ENCODE measurements around the gene PRKAG2. TPM values are rescaled to one million over a fixed set of nuclear protein-coding genes. Genes with fewer than 3 reads are reported as not detected.

PRKAG2 gene
- total RNA-seq, 1 experiment from 2014 or later: 10.9 TPM

Other genes starting within 250 kb of the PRKAG2 start
- gene GALNTL5, start 79.3 kb upstream of the PRKAG2 start, total RNA-seq (2014; rRNA removed; shearing (Covaris generic)): 0.23 TPM in 1 of 2 replicates, not detected in the other
- 45.2 and 50.0 TPM in 2 replicates for gene GALNT11, start 148.6 kb upstream of the PRKAG2 start, total RNA-seq (2014; rRNA removed; shearing (Covaris generic))

Measured in SJCRH30 (cell line).